HCT116 (cell line): Measurements from ENCODE around the gene STUM. TPM values are rescaled to one million over a fixed set of nuclear protein-coding genes. Genes with fewer than 3 reads are reported as not detected.

ENCODE experiments used
- ATAC-seq: fragments of 200-7000 bp; cut with Tn5 transposase; 2 replicates; pipeline ENCODE4 v1.9.1; 2020; ENCODE audit warnings: mild to moderate bottlenecking, moderate library complexity
- BruUV-seq: library from RNA; stranded (reverse); fragments of 400-500 nt; replicated peaks from 2 replicates; lab custom pipeline; 2021; lab: Mats Ljungman, UMichigan
- CTCF ChIA-PET: fragments of 300-600 bp; sonication (Branson Sonifier 250); formaldehyde crosslinking; loops from one replicate; lab custom pipeline; 2021; ENCODE audit warnings: antibody characterized with exemption; lab: Charles Lee
- POLR2A ChIA-PET: fragments of 300-600, 350-600 bp; sonication (Branson Sonifier 250); formaldehyde crosslinking; loops from one replicate; lab custom pipeline; 2021; ENCODE audit warnings: antibody characterized with exemption; lab: Charles Lee
- RAD21 ChIA-PET, 2 experiments: fragments of 300-600 bp; sonication (Branson Sonifier 250); formaldehyde crosslinking; loops; one replicate each; lab custom pipeline; 2023; ENCODE audit warnings: low total read pairs in 2 of 2; ENCODE audit not compliant: uncharacterized antibody in 2 of 2, unreplicated experiment in 2 of 2, low non-redundant PET in 1 of 2; lab: Charles Lee
- DNase-seq: peaks from one replicate; pipeline ENCODE4 v3.0.0-alpha.2; 2010; ENCODE audit warnings: low read depth, low spot score
- H2AFZ ChIP-seq: fragments of 200-600 bp; shearing (Covaris generic), sonication (generic); 2 replicates; pipeline ENCODE4 v1.6.1; 2017; ENCODE audit warnings: low read depth, mixed run types, mixed read lengths, antibody characterized with exemption, low read length; ENCODE audit not compliant: poor library complexity, severe bottlenecking
- H3K27ac ChIP-seq: 2 replicates; pipeline ENCODE4 v1.5.1; 2012; ENCODE audit warnings: low read depth, low read length
- H3K27me3 ChIP-seq: fragments of 200-600 bp; sonication (generic); 2 replicates; pipeline ENCODE4 v1.6.1; 2016; ENCODE audit warnings: mixed run types, low read length, mixed read lengths; ENCODE audit not compliant: insufficient read depth
- H3K36me3 ChIP-seq, 2 experiments: fragments of 200-500 bp in 1 of 2; fragments of 200-600 bp in 1 of 2; sonication (Bioruptor generic) in 1 of 2; sonication (generic) in 1 of 2; 2 replicates each; pipeline versions ENCODE4 v1.5.1 to v1.6.1; 2014 to 2016; ENCODE audit warnings: low read length in 2 of 2, inconsistent platforms in 1 of 2, mixed read lengths in 1 of 2, mixed run types in 1 of 2; ENCODE audit not compliant: insufficient read depth in 2 of 2, control insufficient read depth in 1 of 2
- H3K4me1 ChIP-seq, 2 experiments: fragments of 200-600 bp in 1 of 2; sonication (generic) in 1 of 2; 2 replicates each; pipeline versions ENCODE4 v1.5.1 to v1.6.1; 2012 to 2017; ENCODE audit warnings: low read length in 2 of 2, inconsistent platforms in 1 of 2, mild to moderate bottlenecking in 1 of 2, mixed read lengths in 1 of 2, mixed run types in 1 of 2, moderate library complexity in 1 of 2; ENCODE audit not compliant: insufficient read depth in 2 of 2, control insufficient read depth in 1 of 2
- H3K4me2 ChIP-seq: fragments of 200-600 bp; sonication (generic); 2 replicates; pipeline ENCODE4 v1.6.1; 2017; ENCODE audit warnings: mixed run types, low read length, mixed read lengths
- H3K4me3 ChIP-seq, 2 experiments: fragments of 200-600 bp in 1 of 2; sonication (generic) in 1 of 2; replicated peaks in 1 of 2; 2 replicates each; pipeline ENCODE4 v1.5.1; 2011 to 2016; ENCODE audit warnings: low read length in 2 of 2, control low read depth in 1 of 2, low read depth in 1 of 2, mild to moderate bottlenecking in 1 of 2, mixed read lengths in 1 of 2, mixed run types in 1 of 2
- H3K79me2 ChIP-seq: fragments of 200-600 bp; sonication (generic); 2 replicates; pipeline ENCODE4 v1.6.1; 2017; ENCODE audit warnings: mild to moderate bottlenecking, mixed run types, low read length, moderate library complexity, mixed read lengths; ENCODE audit not compliant: insufficient read depth
- H3K9ac ChIP-seq: fragments of 200-600 bp; sonication (generic); 2 replicates; pipeline ENCODE4 v1.6.1; 2016; ENCODE audit warnings: low read length, mixed read lengths
- H3K9me2 ChIP-seq: fragments of 200-600 bp; sonication (generic), shearing (Covaris generic); 2 replicates; pipeline ENCODE4 v1.6.1; 2017; ENCODE audit warnings: mixed run types, mild to moderate bottlenecking, moderate library complexity; ENCODE audit not compliant: insufficient read depth
- H3K9me3 ChIP-seq, 2 experiments: fragments of 200-500 bp in 1 of 2; fragments of 200-600 bp in 1 of 2; sonication (Bioruptor generic) in 1 of 2; sonication (generic) in 1 of 2; 2 replicates each; pipeline ENCODE4 v1.6.1; 2014 to 2017; ENCODE audit warnings: low read length in 2 of 2, mixed read lengths in 2 of 2, inconsistent platforms in 1 of 2, low read depth in 1 of 2, mild to moderate bottlenecking in 1 of 2, mixed run types in 1 of 2, moderate library complexity in 1 of 2; ENCODE audit not compliant: control insufficient read depth in 1 of 2, insufficient read depth in 1 of 2
- H4K20me1 ChIP-seq: fragments of 200-600 bp; sonication (generic), shearing (Covaris generic); 2 replicates; pipeline ENCODE4 v1.6.1; 2017; ENCODE audit warnings: mixed run types, mild to moderate bottlenecking, moderate library complexity; ENCODE audit not compliant: insufficient read depth
- ATF3 ChIP-seq: IDR thresholded peaks from 2 replicates; pipeline ENCODE4 v1.6.1; 2012
- CBX3 ChIP-seq: IDR thresholded peaks from 2 replicates; pipeline ENCODE4 v1.6.1; 2012; ENCODE audit warnings: low read depth
- EGR1 ChIP-seq: IDR thresholded peaks from 2 replicates; pipeline ENCODE4 v1.6.1; 2012; ENCODE audit warnings: low read depth
- ELF1 ChIP-seq: IDR thresholded peaks from 2 replicates; pipeline ENCODE4 v1.6.1; 2012; ENCODE audit warnings: low read depth, borderline replicate concordance
- EZH2 ChIP-seq: fragments of 200-600 bp; sonication (generic); IDR thresholded peaks from 2 replicates; pipeline ENCODE4 v1.6.1; 2017; ENCODE audit warnings: antibody characterized with exemption, mixed run types
- EZH2phosphoT487 ChIP-seq: fragments of 200-600 bp; IDR thresholded peaks from 2 replicates; pipeline ENCODE4 v1.6.1; 2018; ENCODE audit warnings: antibody characterized with exemption, borderline replicate concordance
- POLR2A ChIP-seq: IDR thresholded peaks from 2 replicates; pipeline ENCODE4 v1.7.0; 2011; ENCODE audit warnings: borderline replicate concordance; ENCODE audit not compliant: insufficient read depth, insufficient read length; ENCODE audit errors: extremely low read depth
- RAD21 ChIP-seq: IDR thresholded peaks from 2 replicates; pipeline ENCODE4 v1.6.1; 2012; ENCODE audit warnings: low read depth, mild to moderate bottlenecking
- REST ChIP-seq: IDR thresholded peaks from 2 replicates; pipeline ENCODE4 v1.6.1; 2012; ENCODE audit warnings: low read depth
- SP1 ChIP-seq: IDR thresholded peaks from 2 replicates; pipeline ENCODE4 v1.6.1; 2012; ENCODE audit warnings: low read depth
- SRF ChIP-seq: IDR thresholded peaks from 2 replicates; pipeline ENCODE4 v1.6.1; 2012; ENCODE audit warnings: low read depth
- YY1 ChIP-seq: IDR thresholded peaks from 2 replicates; pipeline ENCODE4 v1.6.1; 2011; ENCODE audit warnings: low read length, low read depth, moderate library complexity, mild to moderate bottlenecking; ENCODE audit not compliant: insufficient replicate concordance; ENCODE audit errors: extremely low read depth
- ZBTB33 ChIP-seq: IDR thresholded peaks from 2 replicates; pipeline ENCODE4 v1.6.1; 2011; ENCODE audit warnings: mild to moderate bottlenecking, low read length, moderate library complexity; ENCODE audit not compliant: insufficient replicate concordance; ENCODE audit errors: extremely low read depth
- ZFX ChIP-seq: fragments of 450-650 bp; IDR thresholded peaks from 2 replicates; pipeline ENCODE4 v1.6.1; 2017
- ZNF274 ChIP-seq: fragments of 200-500 bp; sonication (Bioruptor generic); IDR thresholded peaks from 2 replicates; pipeline ENCODE4 v1.6.1; 2014; ENCODE audit warnings: mild to moderate bottlenecking, low read depth, low read length, inconsistent platforms
- intact Hi-C: fragments of 100-400 bp; cut with micrococcal nuclease; formaldehyde crosslinking; loops from 2 replicates; pipeline ENCODE4 v1.10.0; 2022
- total RNA-seq: library from RNA; stranded (reverse); gene quantifications from one replicate; pipeline ENCODE4 v1.2.1, GENCODE V29; 2021; ENCODE audit not compliant: unreplicated experiment

Gene STUM
- total RNA-seq, 1 experiment from 2014 or later: not detected

GRCh38 chr1:226552061-226552460 is 3.5 kb downstream of the STUM start:
- ChIA-PET POLR2A (no interaction called here), CTCF (no interaction called here), RAD21 (no interaction called here)
- Histone ChIP-seq H3K27me3 (peaks cover 3% of the 10 kb centered on the region; the same call in 1 of the 2 replicates), H3K9me3 (no peaks in the 10 kb centered on the region), H3K4me3 (no peak overlapping the region), H3K27ac (no peak overlapping the region), H3K9ac (no peak overlapping the region), H4K20me1 (no peaks in the 10 kb centered on the region), H3K4me1 (peaks cover 0 to 21% of the 10 kb centered on the region in 2 experiments; a peak in 2 of 4 replicates), H3K36me3 (no peaks in the 10 kb centered on the region), H2AFZ (no peak overlapping the region), H3K9me2 (no peaks in the 10 kb centered on the region), H3K79me2 (no peaks in the 10 kb centered on the region), H3K4me2 (no peak overlapping the region)
- BruUV-seq: no TSS peak
- no peak for DNase-seq
- no peak for ATAC-seq
- TF ChIP-seq EGR1 (no peak), CBX3 (no peak), RAD21 (no peak), ZFX (no peak), EZH2 (no peak)
- intact Hi-C loops: no loop called here

- H3K27ac ChIP-seq: no peak overlapping the region
- CTCF ChIA-PET: no interaction called here
- no peaks in the 10 kb centered on the region for H4K20me1 ChIP-seq
- POLR2A ChIA-PET: no interaction called here
- no peaks in the 10 kb centered on the region for H3K36me3 ChIP-seq
- no peaks in the 10 kb centered on the region for H3K9me2 ChIP-seq
- peaks cover 3% of the 10 kb centered on the region; the same call in 1 of the 2 replicates for H3K27me3 ChIP-seq
- H3K4me3 ChIP-seq: no peak overlapping the region
- no peak for ATAC-seq
- H3K79me2 ChIP-seq: no peaks in the 10 kb centered on the region
- intact Hi-C loops: no loop called here
- no peak overlapping the region for H2AFZ ChIP-seq
- H3K4me2 ChIP-seq: no peak overlapping the region
- RAD21 ChIA-PET: no interaction called here
- no peaks in the 10 kb centered on the region for H3K9me3 ChIP-seq
- DNase-seq: no peak
- peaks cover 0 to 9% of the 10 kb centered on the region in 2 experiments; a peak in 2 of 4 replicates for H3K4me1 ChIP-seq
- no peak overlapping the region for H3K9ac ChIP-seq
- BruUV-seq: no TSS peak
- TF ChIP-seq YY1 (no peak), POLR2A (no peak), CBX3 (no peak), ZBTB33 (no peak), ZFX (no peak), ELF1 (no peak), SP1 (no peak), SRF (no peak), EGR1 (no peak), ATF3 (no peak), RAD21 (no peak), REST (no peak), EZH2phosphoT487 (no peak), ZNF274 (no peak)
Observed at GRCh38 chr1:226553266-226553923, 4.8 kb downstream of the STUM start.
